ENCODE data around the gene PRKAA1. TPM values are rescaled to one million over a fixed set of nuclear protein-coding genes. Genes with fewer than 3 reads are reported as not detected.
"Not testable (repeated sequence)": the region's sequence is repeated elsewhere in the genome, so short reads cannot be mapped to it uniquely, and the experiment has no call there.

The PRKAA1 gene
- total RNA-seq, 1 experiment from 2014 or later = 84.5 TPM

DNA sequence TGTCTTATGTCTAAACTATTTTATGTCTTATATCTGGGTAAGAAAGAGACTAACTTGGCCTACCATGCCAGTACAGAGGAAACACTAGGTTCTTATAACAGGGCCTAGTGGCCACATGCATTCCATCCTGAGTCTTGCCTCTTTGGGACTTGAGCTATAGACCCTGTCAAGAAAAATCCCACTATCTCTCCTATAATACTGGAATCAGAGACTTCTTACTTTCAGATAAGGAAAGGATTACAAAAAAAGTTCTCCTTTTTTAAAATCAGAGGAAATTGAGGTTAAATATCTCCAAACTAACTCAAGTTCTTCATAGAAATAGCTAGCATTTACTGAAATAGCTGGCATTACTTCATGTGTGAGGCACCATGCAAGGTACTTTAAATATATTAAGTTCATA is 84.2 kb downstream of the PRKAA1 start:
- Histone ChIP-seq H3K9me2 (replicated peaks; ENCODE audit: low read length) (no peaks in the 10 kb centered on the region), H3K4me1 (ENCODE audit: insufficient read depth, low read length) (peaks cover 22% of the 10 kb centered on the region), H3F3A (ENCODE audit: low read length, unreplicated experiment) (no peaks in the 10 kb centered on the region), H3K9me3 (ENCODE audit: low read length) (no peaks in the 10 kb centered on the region), H3K79me2 (ENCODE audit: low read length) (no peaks in the 10 kb centered on the region), H3K4me3 (ENCODE audit: low read length) (no peak overlapping the region), H3K9ac (ENCODE audit: low read length) (no peak overlapping the region), H4K20me1 (ENCODE audit: low read length) (no peaks in the 10 kb centered on the region), H3K27ac (ENCODE audit: low read length) (no peak overlapping the region), H3K27me3 (ENCODE audit: low read length) (no peaks in the 10 kb centered on the region), H2AFZ (ENCODE audit: low read length) (no peak overlapping the region), H3K36me3 (ENCODE audit: low read depth, low read length) (no peaks in the 10 kb centered on the region), H3K4me2 (ENCODE audit: low read length) (no peak overlapping the region)
- no peak for DNase-seq
- intact Hi-C loops (cut with micrococcal nuclease) = no loop called here
- TF ChIP-seq EZH2phosphoT487 (IDR thresholded peaks at IDR 0.05; ENCODE audit: borderline replicate concordance, low read length) (no peak), EZH2 (IDR thresholded peaks at IDR 0.05; ENCODE audit: low read length, unreplicated experiment) (no peak)
- TF ChIP-seq, protein P1, sequence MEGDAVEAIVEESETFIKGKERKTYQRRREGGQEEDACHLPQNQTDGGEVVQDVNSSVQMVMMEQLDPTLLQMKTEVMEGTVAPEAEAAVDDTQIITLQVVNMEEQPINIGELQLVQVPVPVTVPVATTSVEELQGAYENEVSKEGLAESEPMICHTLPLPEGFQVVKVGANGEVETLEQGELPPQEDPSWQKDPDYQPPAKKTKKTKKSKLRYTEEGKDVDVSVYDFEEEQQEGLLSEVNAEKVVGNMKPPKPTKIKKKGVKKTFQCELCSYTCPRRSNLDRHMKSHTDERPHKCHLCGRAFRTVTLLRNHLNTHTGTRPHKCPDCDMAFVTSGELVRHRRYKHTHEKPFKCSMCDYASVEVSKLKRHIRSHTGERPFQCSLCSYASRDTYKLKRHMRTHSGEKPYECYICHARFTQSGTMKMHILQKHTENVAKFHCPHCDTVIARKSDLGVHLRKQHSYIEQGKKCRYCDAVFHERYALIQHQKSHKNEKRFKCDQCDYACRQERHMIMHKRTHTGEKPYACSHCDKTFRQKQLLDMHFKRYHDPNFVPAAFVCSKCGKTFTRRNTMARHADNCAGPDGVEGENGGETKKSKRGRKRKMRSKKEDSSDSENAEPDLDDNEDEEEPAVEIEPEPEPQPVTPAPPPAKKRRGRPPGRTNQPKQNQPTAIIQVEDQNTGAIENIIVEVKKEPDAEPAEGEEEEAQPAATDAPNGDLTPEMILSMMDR (conservative IDR thresholded peaks at IDR 0.05; ENCODE audit: low read depth, low read length) = no peak
- ChIA-PET CTCF (no interaction called here), POLR2A (ENCODE audit: unreplicated experiment) (no interaction called here)
- ATAC-seq = no peak
- no TSS peak for BruUV-seq (replicated peaks)

DNA sequence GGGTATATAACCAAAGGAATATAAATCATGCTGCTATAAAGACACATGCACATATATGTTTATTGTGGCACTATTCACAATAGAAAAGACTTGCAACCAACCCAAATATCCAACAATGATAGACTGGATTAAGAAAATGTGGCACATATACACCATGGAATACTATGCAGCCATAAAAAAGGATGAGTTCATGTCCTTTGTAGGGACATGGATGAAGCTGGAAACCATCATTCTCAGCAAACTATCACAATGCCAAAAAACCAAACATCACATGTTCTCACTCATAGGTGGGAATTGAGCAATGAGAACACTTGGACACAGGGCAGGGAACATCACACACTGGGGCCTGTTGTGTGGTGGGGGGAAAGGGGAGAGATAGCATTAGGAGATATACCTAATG is 87.6 kb downstream of the PRKAA1 start:
- H4K20me1 ChIP-seq (ENCODE audit: low read length); intact Hi-C loops (cut with micrococcal nuclease); POLR2A ChIA-PET (ENCODE audit: unreplicated experiment); CTCF ChIA-PET; DNase-seq; H3F3A ChIP-seq (ENCODE audit: low read length, unreplicated experiment); H3K79me2 ChIP-seq (ENCODE audit: low read length); H3K27ac ChIP-seq (ENCODE audit: low read length); H3K9ac ChIP-seq (ENCODE audit: low read length); BruUV-seq (replicated peaks); ATAC-seq; H3K27me3 ChIP-seq (ENCODE audit: low read length); H3K36me3 ChIP-seq (ENCODE audit: low read depth, low read length); H2AFZ ChIP-seq (ENCODE audit: low read length); H3K9me3 ChIP-seq (ENCODE audit: low read length); H3K4me3 ChIP-seq (ENCODE audit: low read length); H3K9me2 ChIP-seq (replicated peaks; ENCODE audit: low read length); H3K4me2 ChIP-seq (ENCODE audit: low read length): not testable (repeated sequence)
- peaks cover 16% of the 10 kb centered on the region for H3K4me1 ChIP-seq (ENCODE audit: insufficient read depth, low read length)

Other genes starting within 250 kb of the PRKAA1 start
- 48.5 and 49.5 TPM in 2 replicates for gene PTGER4, start 118.5 kb downstream of the PRKAA1 start, total RNA-seq (2014; rRNA removed)
- 9.0 and 11.6 TPM in 2 replicates for gene TTC33, start 42.4 kb downstream of the PRKAA1 start, total RNA-seq (2014; rRNA removed)
- 2,333 and 2,823 TPM in 2 replicates for gene RPL37, start 36.8 kb upstream of the PRKAA1 start, total RNA-seq (2014; rRNA removed)
- 1.3 and 2.4 TPM in 2 replicates for gene CARD6, start 43.0 kb upstream of the PRKAA1 start, total RNA-seq (2014; rRNA removed)
- not detected in 2 replicates for gene C7, start 111.1 kb upstream of the PRKAA1 start, total RNA-seq (2014; rRNA removed)

All from PC-3 (cell line).